HG03108 (cell line): ENCODE data around the gene NUP155.
"Not testable (repeated sequence)": the region's sequence is repeated elsewhere in the genome, so short reads cannot be mapped to it uniquely, and the experiment has no call there.

Experiments
- ATAC-seq: cut with Tn5 transposase; IDR thresholded peaks from one replicate; pipeline ENCODE4 v1.9.1; 2021; ENCODE audit warnings: moderate library complexity; ENCODE audit not compliant: unreplicated experiment

NUP155 gene

GRCh38 chr5:37283214-37283820, 87.6 kb downstream of the NUP155 start:
- ATAC-seq: no peak

- no peak for ATAC-seq
Measured at GRCh38 chr5:37275511-37275910, 95.4 kb downstream of the NUP155 start.

GRCh38 chr5:37272511-37272910, 98.4 kb downstream of the NUP155 start:
- ATAC-seq: no peak

GRCh38 chr5:37268100-37268499, 102.8 kb downstream of the NUP155 start:
- ATAC-seq: not testable (repeated sequence)

GRCh38 chr5:37255774-37256358, 115.0 kb downstream of the NUP155 start:
- ATAC-seq: no peak

GRCh38 chr5:37254581-37254980, 116.3 kb downstream of the NUP155 start:
- ATAC-seq: no peak

GRCh38 chr5:37251665-37252064, 119.2 kb downstream of the NUP155 start:
- no peak for ATAC-seq

GRCh38 chr5:37249815-37250164, 121.1 kb downstream of the NUP155 start:
- ATAC-seq: no peak

- ATAC-seq: peak; percentile 79
Measured at GRCh38 chr5:37248970-37249814, 121.7 kb downstream of the NUP155 start, which contains the start of gene CPLANE1. TSS of gene CPLANE1 (minus strand) at chr5:37249376. CDS start at chr5:37247698, 1,678 bp downstream.

- ATAC-seq: no peak
Measured at GRCh38 chr5:37248421-37248969, 122.4 kb downstream of the NUP155 start.

- no peak for ATAC-seq
Measured at GRCh38 chr5:37247496-37247895, 123.4 kb downstream of the NUP155 start.

- no peak for ATAC-seq
Measured at GRCh38 chr5:37247036-37247435, 123.9 kb downstream of the NUP155 start.
